Stimulated activated CD8-positive, alpha-beta memory T cell treated with anti-CD3 and anti-CD28 coated beads, Interleukin-7, amount 100 ng/mL, for 24 hours (primary cell): ENCODE measurements around the gene DYSF.

ENCODE experiments used
- DNase-seq: peaks from one replicate; pipeline ENCODE4 v3.0.0-alpha.2; 2020; ENCODE audit warnings: low read depth

DYSF gene

GRCh38 chr2:71502941-71503738, 49.8 kb downstream of the DYSF start:
- DNase-seq, result no peak

DNA sequence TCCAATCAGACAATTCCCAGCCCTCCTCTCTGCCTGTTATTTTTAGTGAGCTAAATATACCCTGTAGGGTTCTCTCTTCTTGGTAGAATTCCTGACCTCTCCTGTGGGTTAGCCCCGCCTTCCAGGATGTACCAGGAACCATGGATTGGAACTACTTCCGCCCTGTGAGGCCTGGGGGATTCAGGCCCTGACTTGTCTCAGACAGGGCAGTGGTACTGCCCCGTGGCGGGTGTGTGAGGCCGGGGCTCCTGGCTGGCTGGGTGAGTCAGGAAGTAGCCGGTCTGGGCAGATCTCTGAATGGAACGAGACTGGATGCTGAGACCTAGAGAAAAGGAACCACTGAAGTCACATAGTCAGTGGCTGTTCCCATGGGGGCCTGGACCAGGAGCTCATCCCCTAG, 50.5 kb downstream of the DYSF start:
- no peak for DNase-seq

DNA sequence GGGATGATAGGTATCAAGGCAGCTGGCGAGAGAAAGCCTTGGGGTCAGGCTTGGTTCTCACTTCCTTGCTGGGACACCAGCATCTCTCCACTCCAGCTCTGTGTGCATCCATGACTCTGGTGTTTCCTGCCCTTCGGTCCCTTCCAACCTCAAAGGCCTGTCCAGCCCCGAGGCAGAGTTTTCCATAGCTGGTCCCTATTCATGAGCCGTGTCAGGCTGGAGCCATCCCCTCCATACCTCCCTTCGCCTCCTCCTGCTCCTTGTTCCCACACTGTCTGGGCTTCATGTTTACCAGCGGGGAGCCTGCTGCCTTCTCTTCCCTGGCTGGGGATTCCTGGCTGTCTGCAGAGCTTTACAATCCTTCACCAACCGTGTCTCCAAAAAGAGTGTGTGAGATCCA, 51.2 kb downstream of the DYSF start:
- no peak for DNase-seq

- no peak for DNase-seq
These were observed 51.9 kb downstream of the DYSF start for GRCh38 chr2:71505086-71505769.

GRCh38 chr2:71505770-71506140, 52.4 kb downstream of the DYSF start:
- no peak for DNase-seq

DNA sequence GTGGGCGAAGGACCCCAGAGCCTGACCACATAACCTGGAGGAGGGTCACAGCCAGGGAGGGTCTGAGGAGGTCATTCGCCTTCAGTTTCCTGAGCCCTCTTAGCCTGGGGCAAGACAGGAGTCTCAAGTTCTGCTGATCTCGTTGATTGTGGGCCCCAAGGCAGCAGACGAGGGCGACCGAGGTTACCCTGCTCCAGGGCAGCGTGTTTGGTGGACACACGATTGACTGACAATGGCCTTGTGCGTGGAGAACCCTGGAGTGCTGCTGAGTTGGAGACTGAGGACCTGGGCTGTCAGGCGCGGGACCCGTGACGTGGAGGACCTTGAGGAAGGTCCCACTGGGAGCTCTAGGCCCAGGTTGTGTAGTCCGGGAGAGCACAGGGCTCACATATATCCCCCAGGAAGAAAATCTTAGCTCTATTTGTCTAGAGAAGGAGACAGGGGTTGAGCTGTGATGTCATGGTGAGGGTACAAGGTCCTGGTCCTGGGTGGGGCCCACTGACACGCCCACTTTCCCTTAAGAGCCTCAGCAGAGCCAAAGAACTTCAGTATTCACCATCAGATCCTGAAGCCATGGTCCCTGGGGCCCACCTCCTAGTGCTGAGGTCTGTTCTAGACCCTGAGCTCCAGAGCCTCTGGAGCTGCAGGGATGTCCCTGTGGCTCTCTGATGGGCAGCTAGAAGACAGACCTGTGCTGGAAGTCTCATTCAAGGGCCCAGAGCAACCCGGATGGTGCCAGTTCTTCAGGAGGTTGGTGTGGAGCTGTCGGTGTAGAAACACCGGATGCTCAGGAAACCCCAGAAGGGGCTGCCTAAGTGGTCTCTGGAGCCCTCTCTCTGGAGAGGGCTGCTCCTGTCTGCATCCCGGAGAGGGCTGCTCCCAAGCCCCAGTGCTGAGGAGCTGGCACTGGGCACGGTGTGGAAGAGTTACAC, 53.1 kb downstream of the DYSF start:
- DNase-seq, result no peak

DNA sequence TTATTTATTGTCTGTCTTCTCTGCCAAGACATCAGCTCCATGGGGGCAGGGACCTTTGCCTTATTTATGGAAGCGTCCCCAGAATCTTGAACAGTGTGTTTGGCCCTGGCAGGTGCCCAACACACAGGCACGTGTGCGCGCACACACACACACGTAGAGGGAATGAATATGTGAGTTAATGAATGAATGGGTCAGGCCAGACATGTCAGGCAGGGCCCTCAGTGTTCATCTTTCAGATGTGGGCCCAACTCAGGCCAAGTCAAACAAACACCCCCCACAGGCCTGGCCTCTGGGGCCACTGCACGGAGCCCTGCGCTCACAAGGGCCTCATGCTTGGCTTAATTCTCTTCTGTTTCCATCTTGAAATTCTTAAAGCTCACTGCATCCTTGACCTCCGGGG, 54.1 kb downstream of the DYSF start:
- no peak for DNase-seq

DNA sequence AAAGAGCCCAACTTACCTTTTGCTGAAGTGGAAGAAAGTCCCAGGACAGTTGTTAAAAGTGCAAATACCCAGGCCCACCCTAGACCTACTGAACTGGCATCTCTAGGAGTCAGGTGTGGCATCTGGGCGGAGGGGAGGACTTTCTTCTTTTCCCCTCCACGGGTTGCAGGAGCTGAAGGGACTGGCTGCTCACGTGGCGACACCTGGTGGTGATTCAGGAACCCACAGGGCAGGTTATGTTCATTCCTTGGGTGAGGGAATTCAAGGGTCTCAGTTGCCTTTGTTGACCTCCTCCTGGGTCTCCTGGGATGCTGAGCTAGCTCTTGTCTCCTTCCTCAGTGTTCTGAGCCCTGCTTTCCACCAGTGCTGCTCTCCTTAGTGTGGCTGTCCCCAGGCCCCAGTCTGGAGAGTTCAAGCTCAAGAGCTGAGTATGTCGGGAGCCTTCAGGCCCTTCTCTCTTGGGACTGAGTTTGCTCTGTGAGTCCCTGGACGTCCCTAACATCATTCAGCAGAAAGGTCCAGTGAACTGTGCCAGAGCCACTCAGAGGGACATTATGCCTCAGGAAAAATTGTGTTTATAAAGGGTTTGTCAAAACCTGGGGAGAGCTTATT, 56.9 kb downstream of the DYSF start:
- DNase-seq, result peak; percentile 45

DNA sequence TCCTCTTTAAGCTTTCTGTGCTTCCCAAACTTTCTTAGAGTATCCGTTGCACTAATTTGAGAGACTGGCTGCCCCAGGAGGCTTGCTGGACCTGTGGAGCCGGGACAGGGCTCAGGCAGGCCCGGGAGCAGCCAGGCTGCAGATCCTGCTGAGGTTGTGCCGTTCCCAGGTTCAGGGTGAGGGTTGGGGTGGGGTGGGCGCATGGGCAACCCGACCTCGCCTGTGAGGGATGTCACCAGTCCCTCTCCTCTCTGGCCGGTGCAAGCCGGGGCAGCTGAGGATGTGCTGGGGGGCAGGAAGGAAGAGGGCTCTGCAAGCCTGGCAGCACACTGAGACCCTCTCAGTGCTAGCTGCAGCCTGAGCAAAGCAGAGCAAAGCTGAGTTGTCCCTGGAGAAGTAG, 57.6 kb downstream of the DYSF start:
- DNase-seq, result no peak

DNA sequence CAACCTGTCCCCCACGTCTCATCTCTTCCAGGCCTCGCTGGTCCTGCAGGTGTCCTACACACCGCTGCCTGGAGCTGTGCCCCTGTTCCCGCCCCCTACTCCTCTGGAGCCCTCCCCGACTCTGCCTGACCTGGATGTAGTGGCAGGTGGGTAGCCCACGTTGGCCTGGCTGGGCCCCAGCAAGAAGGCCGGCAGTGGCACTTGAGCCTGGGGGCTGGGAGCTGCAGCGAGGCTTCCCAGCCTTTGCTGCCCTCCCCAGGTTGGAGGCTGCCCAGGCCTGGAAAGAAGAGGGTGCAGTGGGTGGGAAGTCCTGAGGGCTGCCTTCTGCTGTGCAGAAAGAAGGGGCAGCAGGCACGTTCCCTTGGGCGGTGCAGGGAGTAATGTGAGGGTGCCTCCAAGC, 58.4 kb downstream of the DYSF start:
- DNase-seq, result no peak

GRCh38 chr2:71512386-71512785, 59.0 kb downstream of the DYSF start:
- DNase-seq, result no peak

DNA sequence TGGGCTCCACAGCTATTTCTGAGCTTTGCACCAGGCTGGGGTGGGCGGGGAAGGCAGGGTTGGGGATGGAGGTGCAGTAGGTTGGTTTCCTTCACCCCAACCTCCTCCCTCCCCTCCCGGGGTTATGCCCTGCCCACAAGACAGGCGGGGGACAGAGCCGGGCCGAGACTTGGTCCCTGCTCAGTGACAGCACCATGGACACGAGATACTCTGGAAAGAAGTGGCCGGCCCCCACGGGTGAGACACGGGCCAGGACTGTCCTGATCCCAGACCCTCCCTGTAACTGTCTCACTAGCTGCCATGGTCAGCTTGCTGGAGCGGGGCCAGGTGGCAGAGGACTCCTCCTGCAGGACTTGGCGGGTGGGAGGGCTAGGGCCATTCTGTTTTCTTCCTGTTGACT, 59.7 kb downstream of the DYSF start:
- no peak for DNase-seq

DNA sequence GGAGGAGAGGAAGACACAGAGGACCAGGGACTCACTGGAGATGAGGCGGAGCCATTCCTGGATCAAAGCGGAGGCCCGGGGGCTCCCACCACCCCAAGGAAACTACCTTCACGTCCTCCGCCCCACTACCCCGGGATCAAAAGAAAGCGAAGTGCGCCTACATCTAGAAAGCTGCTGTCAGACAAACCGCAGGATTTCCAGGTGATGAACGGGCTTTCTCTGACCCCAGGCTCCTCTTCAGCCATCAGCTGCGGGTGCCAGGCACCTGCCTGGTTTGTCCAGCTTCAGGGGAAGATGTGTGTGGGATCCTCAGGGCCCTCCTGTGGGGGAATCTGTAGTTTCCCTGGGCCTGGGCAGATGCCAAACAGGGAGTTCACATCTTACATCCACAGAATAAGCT, 60.4 kb downstream of the DYSF start:
- no peak for DNase-seq

GRCh38 chr2:71516253-71516888, 63.0 kb downstream of the DYSF start:
- DNase-seq, result no peak

- no peak for DNase-seq
These were observed 64.5 kb downstream of the DYSF start for GRCh38 chr2:71517851-71518250.

DNA sequence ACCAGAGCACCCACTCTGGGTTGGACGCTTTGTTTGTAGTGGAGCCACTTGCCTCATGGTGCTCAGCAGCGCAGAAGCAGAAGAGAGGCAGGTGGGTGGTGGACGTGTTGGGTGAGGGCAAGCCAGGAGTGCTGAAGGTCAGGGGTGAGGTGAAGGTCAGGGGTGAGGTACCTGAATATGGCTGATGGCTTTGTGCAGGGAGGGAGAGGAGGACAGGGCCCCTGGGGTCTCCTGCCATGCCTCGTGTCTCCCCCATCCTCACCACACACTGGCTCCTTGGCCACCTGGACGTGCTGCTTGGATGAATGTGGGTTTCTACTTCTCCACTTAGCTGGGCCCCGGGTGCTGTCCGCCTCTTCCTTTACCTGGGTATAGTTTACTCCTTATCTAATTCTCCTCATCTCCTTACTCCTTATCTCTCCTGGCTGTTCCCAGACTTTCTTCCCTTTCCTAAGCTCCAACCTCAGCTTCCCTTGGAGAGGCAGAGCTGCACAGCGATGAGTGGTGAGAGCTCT, 68.1 kb downstream of the DYSF start:
- no peak for DNase-seq

GRCh38 chr2:71524476-71524875, 71.1 kb downstream of the DYSF start:
- DNase-seq, result no peak

DNA sequence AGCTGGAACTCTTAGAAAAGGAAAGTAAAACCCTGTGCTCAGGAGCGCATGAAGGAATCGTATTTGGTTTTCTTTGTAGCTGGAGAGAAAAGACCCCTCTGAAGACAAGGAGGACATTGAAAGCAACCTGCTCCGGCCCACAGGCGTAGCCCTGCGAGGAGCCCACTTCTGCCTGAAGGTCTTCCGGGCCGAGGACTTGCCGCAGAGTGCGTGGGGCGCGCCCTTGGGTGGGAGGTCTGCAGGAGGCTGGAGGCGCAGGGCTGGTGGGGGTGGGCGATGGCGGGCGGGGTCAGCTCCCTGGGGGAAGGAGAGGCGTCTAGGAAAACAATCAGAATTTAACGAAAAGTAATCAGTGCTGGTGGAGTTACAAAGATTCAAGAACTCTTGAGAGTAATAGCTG, 72.8 kb downstream of the DYSF start:
- DNase-seq, result no peak

GRCh38 chr2:71526975-71527374, 73.6 kb downstream of the DYSF start:
- no peak for DNase-seq

DNA sequence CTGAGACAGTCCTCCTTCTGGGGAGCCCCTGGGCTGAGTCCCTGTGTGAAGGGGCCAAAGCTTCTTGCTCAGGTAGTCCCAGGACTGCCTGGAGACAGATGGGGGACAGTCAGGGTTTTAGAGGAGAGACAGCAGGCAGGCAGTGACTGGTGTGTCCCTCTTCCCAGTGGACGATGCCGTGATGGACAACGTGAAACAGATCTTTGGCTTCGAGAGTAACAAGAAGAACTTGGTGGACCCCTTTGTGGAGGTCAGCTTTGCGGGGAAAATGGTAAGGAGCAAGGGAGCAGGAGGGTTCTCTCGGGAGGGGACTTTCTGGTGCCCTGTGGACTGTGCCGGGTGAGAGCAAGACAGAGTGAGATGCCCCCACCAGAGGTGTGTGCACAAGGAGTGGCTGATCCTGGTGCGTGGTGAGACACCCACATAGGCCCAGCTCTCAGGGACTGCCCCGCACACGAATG, 74.8 kb downstream of the DYSF start:
- no peak for DNase-seq

GRCh38 chr2:71528749-71529148, 75.4 kb downstream of the DYSF start:
- no peak for DNase-seq
